Thymus (tissue), 11 donors: ENCODE results near the gene GRIK2. TPM values are rescaled to one million over a fixed set of nuclear protein-coding genes. Genes with fewer than 3 reads are reported as not detected.

ENCODE experiments used
- DNase-seq, 9 donors: peaks; one replicate each; pipeline ENCODE4 v3.0.0-alpha.2; 2013; ENCODE audit warnings: low spot score in 9 of 9, low read depth in 6 of 9, missing footprints in 1 of 9
- H3K27ac ChIP-seq, 2 donors: one replicate each; pipeline ENCODE4 v1.5.1; 2013; ENCODE audit warnings: control low read depth in 1 of 2, low read depth in 1 of 2, low read length in 1 of 2, mild to moderate bottlenecking in 1 of 2, moderate library complexity in 1 of 2
- H3K27me3 ChIP-seq, 2 donors: one replicate each; pipeline ENCODE4 v1.5.1; 2013; ENCODE audit warnings: low read length in 1 of 2; ENCODE audit not compliant: control insufficient read depth in 2 of 2, insufficient read depth in 1 of 2
- H3K36me3 ChIP-seq, 2 donors: one replicate each; pipeline ENCODE4 v1.5.1; 2013; ENCODE audit warnings: low read length in 1 of 2, mild to moderate bottlenecking in 1 of 2, moderate library complexity in 1 of 2; ENCODE audit not compliant: control insufficient read depth in 2 of 2, insufficient read depth in 2 of 2
- H3K4me1 ChIP-seq, 2 donors: one replicate each; pipeline ENCODE4 v1.5.1; 2013; ENCODE audit warnings: low read length in 2 of 2; ENCODE audit not compliant: control insufficient read depth in 2 of 2, insufficient read depth in 2 of 2
- H3K4me3 ChIP-seq, 2 donors: one replicate each; pipeline ENCODE4 v1.5.1; 2013; ENCODE audit warnings: low read length in 2 of 2, control low read depth in 1 of 2, mild to moderate bottlenecking in 1 of 2
- H3K9me3 ChIP-seq, 2 donors: one replicate each; pipeline ENCODE4 v1.5.1; 2013; ENCODE audit warnings: low read length in 1 of 2, mild to moderate bottlenecking in 1 of 2; ENCODE audit not compliant: control insufficient read depth in 2 of 2, insufficient read depth in 1 of 2
- WGBS: extraction: QIAGEN DNeasy Blood & Tissue Kit; methylation state at CpG from one replicate; pipeline ENCODE4 v1.1.7; 2013; 5-methylcytosine and 5-hydroxymethylcytosine counted together
- polyA plus RNA-seq: library from polyadenylated mRNA; stranded (reverse); fragments of 200-250 nt; gene quantifications from one replicate; pipeline ENCODE4 v1.2.3, GENCODE V29; 2013
- total RNA-seq: library from RNA; stranded (reverse); fragments of 120-200 nt; gene quantifications from one replicate; pipeline ENCODE4 v1.2.4, GENCODE V29; 2013
- donor health status: healthy.

GRIK2 gene
- total and polyA plus RNA-seq, 2 donors = under 0.01 to 0.18 TPM

DNA sequence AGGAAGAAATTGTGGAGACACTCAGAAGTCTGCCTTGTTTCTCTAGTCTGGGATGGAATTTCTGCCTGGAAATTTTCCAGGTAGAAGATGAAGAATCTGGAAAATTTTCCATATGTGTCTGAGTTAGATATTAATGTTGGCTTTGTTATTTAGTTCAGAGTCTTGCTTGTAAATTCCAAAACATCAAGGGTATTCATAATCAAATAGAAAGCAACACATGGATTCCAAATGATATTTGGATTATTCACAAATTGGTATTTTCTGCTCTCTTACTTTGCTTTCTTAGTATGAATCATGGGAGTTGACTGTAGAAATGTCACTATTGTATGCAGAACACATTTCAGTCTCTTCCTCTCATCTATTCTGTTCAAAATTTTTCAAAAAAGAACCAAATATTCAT is 116.0 kb downstream of the GRIK2 start:
- no peak for DNase-seq
- Histone ChIP-seq H3K36me3 (no peaks in the 10 kb centered on the region), H3K27ac (no peak overlapping the region), H3K4me1 (no peaks in the 10 kb centered on the region), H3K27me3 (no peaks in the 10 kb centered on the region), H3K4me3 (no peak overlapping the region), H3K9me3 (no peaks in the 10 kb centered on the region)

DNA sequence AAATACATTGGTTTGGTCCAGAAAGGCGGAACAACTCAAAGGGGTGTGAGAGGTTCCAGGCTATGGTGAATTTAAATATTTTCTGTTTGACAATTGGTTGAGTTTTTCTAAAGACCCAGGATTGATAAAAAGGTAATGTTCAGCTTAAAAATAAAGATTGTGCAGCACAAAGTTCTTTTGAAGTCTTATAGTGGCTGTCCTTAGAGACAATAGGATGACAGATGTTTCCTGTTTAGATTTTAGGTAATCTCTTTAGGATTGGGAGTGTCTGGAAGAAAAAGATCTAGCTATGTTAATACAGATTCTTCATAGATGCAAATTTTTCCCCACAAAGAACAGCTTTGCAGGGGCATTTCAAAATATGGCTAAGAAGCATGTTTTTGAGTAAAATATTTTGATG is 119.7 kb downstream of the GRIK2 start:
- no peak overlapping the region for H3K4me3 ChIP-seq
- DNase-seq = no peak
- H3K27me3 ChIP-seq = no peaks in the 10 kb centered on the region
- no peaks in the 10 kb centered on the region for H3K4me1 ChIP-seq
- no peak overlapping the region for H3K27ac ChIP-seq
- no peaks in the 10 kb centered on the region for H3K36me3 ChIP-seq
- H3K9me3 ChIP-seq = no peaks in the 10 kb centered on the region
- 87% methylated on average over 1 of the region's 1 CpG for WGBS

DNA sequence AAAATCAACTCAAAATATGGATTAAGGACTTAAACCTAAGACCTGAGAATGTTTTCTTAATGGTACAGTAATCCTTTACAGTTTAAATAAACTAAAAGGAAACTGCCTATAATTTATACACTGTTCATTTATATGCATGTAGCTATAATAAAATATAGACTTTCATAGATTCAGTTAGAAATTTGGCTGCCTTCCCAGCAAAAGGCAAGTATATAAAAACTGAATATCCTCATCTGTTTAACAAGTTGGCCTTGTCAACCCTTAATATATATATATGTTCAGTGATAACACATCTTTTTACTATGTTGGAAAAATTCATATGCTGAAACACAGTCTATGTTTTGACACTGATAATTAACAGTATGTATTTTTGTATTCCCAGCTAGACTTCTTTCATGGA is 123.1 kb downstream of the GRIK2 start:
- no peak for DNase-seq
- Histone ChIP-seq H3K9me3 (no peaks in the 10 kb centered on the region), H3K4me1 (no peaks in the 10 kb centered on the region), H3K27me3 (no peaks in the 10 kb centered on the region), H3K27ac (no peak overlapping the region), H3K4me3 (no peak overlapping the region), H3K36me3 (no peaks in the 10 kb centered on the region)

- Histone ChIP-seq H3K9me3 (no peaks in the 10 kb centered on the region), H3K4me1 (no peaks in the 10 kb centered on the region), H3K27ac (no peak overlapping the region), H3K36me3 (no peaks in the 10 kb centered on the region), H3K4me3 (no peak overlapping the region), H3K27me3 (no peaks in the 10 kb centered on the region)
- DNase-seq = no peak
- WGBS = 91% methylated on average over 1 of the region's 1 CpG
These were observed 124.1 kb downstream of the GRIK2 start for GRCh38 chr6:101517632-101518031.

DNA sequence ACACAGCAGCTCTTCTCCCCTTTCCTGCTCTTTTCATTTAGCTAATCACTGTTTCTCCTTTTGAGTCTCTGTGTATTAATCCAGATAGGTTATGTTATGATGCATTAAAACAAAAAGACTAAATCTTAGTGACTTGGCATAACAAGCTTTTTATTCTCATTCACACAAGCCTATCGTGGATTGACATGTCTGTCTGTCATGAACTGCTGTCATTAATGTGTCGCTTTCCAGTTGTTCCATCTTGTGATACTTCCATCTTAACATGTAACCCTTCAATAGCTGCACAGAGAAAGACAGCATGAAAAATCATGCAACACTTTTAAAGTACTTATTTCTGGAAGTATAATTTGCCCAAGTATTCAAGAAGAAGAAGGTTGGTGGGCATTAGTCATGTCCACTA is 128.7 kb downstream of the GRIK2 start:
- no peaks in the 10 kb centered on the region for H3K4me1 ChIP-seq
- peaks cover 0 to 3% of the 10 kb centered on the region in 2 donors for H3K9me3 ChIP-seq
- H3K4me3 ChIP-seq = no peak overlapping the region
- H3K27me3 ChIP-seq = no peaks in the 10 kb centered on the region
- H3K27ac ChIP-seq = no peak overlapping the region
- no peak for DNase-seq
- WGBS = 84% methylated on average over 2 of the region's 2 CpGs
- no peaks in the 10 kb centered on the region for H3K36me3 ChIP-seq

GRCh38 chr6:101527467-101527866 is 134.0 kb downstream of the GRIK2 start:
- H3K4me3 ChIP-seq = no peak overlapping the region
- no peak for DNase-seq
- H3K36me3 ChIP-seq = no peaks in the 10 kb centered on the region
- H3K27me3 ChIP-seq = no peaks in the 10 kb centered on the region
- no peak overlapping the region for H3K27ac ChIP-seq
- no peaks in the 10 kb centered on the region for H3K4me1 ChIP-seq
- 92% methylated on average over 3 of the region's 3 CpGs for WGBS
- H3K9me3 ChIP-seq = peaks cover 0 to 3% of the 10 kb centered on the region in 2 donors

- peaks cover 0 to under 1% of the 10 kb centered on the region in 2 donors for H3K9me3 ChIP-seq
- no peak for DNase-seq
- H3K36me3 ChIP-seq = no peaks in the 10 kb centered on the region
- H3K4me1 ChIP-seq = no peaks in the 10 kb centered on the region
- no peak overlapping the region for H3K4me3 ChIP-seq
- H3K27me3 ChIP-seq = no peaks in the 10 kb centered on the region
- H3K27ac ChIP-seq = no peak overlapping the region
These were observed 135.3 kb downstream of the GRIK2 start for GRCh38 chr6:101528801-101529200.

- Histone ChIP-seq H3K4me3 (no peak overlapping the region), H3K27ac (no peak overlapping the region), H3K4me1 (no peaks in the 10 kb centered on the region), H3K9me3 (no peaks in the 10 kb centered on the region), H3K36me3 (no peaks in the 10 kb centered on the region), H3K27me3 (no peaks in the 10 kb centered on the region)
- 82% methylated on average over 2 of the region's 2 CpGs for WGBS
- no peak for DNase-seq
These were observed 138.0 kb downstream of the GRIK2 start for GRCh38 chr6:101531538-101531937.

DNA sequence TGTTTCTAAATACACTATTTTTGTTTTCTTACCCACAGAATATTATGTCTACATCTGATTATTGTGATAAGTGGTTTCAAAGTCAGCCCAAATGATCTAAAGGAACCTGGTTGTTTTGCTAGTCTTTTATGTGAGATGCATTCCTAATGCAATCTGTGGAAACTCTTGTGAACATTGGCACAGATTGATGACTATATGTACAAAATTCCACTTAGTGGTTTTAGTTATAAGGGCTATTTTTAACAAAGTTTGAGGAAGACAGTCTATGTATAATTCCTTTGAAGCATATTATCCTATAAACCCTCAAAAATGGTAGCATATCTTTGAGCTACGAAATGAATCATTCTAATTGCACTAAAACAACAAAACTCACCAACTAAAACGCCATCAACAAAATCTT is 140.9 kb downstream of the GRIK2 start:
- H3K36me3 ChIP-seq = no peaks in the 10 kb centered on the region
- DNase-seq = no peak
- no peaks in the 10 kb centered on the region for H3K9me3 ChIP-seq
- H3K27me3 ChIP-seq = no peaks in the 10 kb centered on the region
- 92% methylated on average over 2 of the region's 2 CpGs for WGBS
- H3K27ac ChIP-seq = no peak overlapping the region
- H3K4me1 ChIP-seq = no peaks in the 10 kb centered on the region
- no peak overlapping the region for H3K4me3 ChIP-seq

DNA sequence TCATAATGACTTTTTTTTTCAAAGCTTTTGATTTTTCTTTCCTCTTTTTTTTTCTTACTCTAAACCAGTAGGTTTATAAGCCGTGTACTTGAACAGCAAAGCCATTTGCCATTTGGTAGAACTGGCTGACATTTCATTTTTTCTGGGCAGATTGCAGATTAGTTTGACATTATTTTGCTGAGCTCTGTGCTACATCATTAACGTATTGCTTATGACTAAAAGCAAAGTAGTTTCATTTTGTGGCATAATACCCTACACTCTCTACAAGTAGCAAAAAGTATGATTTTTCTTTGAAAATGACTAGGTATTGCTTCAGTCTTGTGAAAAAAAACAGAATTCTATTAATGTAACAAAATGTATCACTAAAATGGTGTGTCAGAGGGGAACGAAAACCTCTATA is 141.3 kb downstream of the GRIK2 start:
- no peaks in the 10 kb centered on the region for H3K4me1 ChIP-seq
- no peaks in the 10 kb centered on the region for H3K36me3 ChIP-seq
- no peaks in the 10 kb centered on the region for H3K9me3 ChIP-seq
- no peak for DNase-seq
- H3K27ac ChIP-seq = no peak overlapping the region
- H3K4me3 ChIP-seq = no peak overlapping the region
- 87% methylated on average over 3 of the region's 3 CpGs for WGBS
- no peaks in the 10 kb centered on the region for H3K27me3 ChIP-seq
